ENCODE measurements around the gene NKAP.

- TF ChIP-seq POLR2A (IDR thresholded peaks at IDR 0.05) (no peak), CTCF (IDR thresholded peaks at IDR 0.05) (no peak), POLR2AphosphoS5 (IDR thresholded peaks at IDR 0.05) (no peak), EP300 (IDR thresholded peaks at IDR 0.05) (no peak)
These were observed 27.0 kb upstream of the NKAP start for GRCh38 chrX:119970574-119970973.

All from gastroesophageal sphincter (tissue), 3 donors.